GM12878 (cell line): ENCODE data around the gene ADAMTSL3. TPM values are rescaled to one million over a fixed set of nuclear protein-coding genes. Genes with fewer than 3 reads are reported as not detected.

Experiments
- ATAC-seq: fragments of 200-7000 bp; cut with Tn5 transposase; 3 replicates; pipeline ENCODE4 v1.9.1; 2020; ENCODE audit warnings: mild to moderate bottlenecking, moderate library complexity
- BruUV-seq: library from RNA; stranded (reverse); fragments of 400-500 nt; replicated peaks from 2 replicates; lab custom pipeline; 2021; lab: Mats Ljungman, UMichigan
- CTCF ChIA-PET: fragments of 300-600 bp; sonication (Branson Sonifier 250); formaldehyde crosslinking; extraction: SDS; loops from one replicate; lab custom pipeline; 2021; ENCODE audit warnings: inconsistent platforms; lab: Yijun Ruan, JAX
- POLR2A ChIA-PET: fragments of 350-600 bp; formaldehyde crosslinking; extraction: SDS; loops from one replicate; lab custom pipeline; 2021; ENCODE audit warnings: inconsistent platforms; lab: Charles Lee
- RAD21 ChIA-PET: fragments of 300-600 bp; sonication (Branson Sonifier 250); formaldehyde crosslinking; loops from one replicate; lab custom pipeline; 2023; ENCODE audit warnings: antibody characterized with exemption; ENCODE audit not compliant: unreplicated experiment; lab: Charles Lee
- SMC1A ChIA-PET: fragments of 300-600 bp; sonication (Branson Sonifier 250); formaldehyde crosslinking; loops from one replicate; lab custom pipeline; 2023; ENCODE audit not compliant: unreplicated experiment, uncharacterized antibody; lab: Charles Lee
- DNase-seq: peaks from one replicate; pipeline ENCODE4 v3.0.0-alpha.2; 2011; ENCODE audit warnings: low read depth, low spot score
- FAIRE-seq: peaks from 3 replicates; lab custom pipeline; 2011; peaks lifted over from hg19 to GRCh38; lab: Jason Lieb, UNC
- H2AFZ ChIP-seq: 2 replicates; pipeline ENCODE4 v1.6.0; 2011; ENCODE audit warnings: low read depth, low read length, control low read depth; ENCODE audit not compliant: control insufficient read depth
- H3K27ac ChIP-seq: 2 replicates; pipeline ENCODE4 v1.5.1; 2011; ENCODE audit warnings: control low read depth; ENCODE audit not compliant: control insufficient read depth, insufficient read depth
- H3K27me3 ChIP-seq, 2 experiments: replicated peaks in 1 of 2; 2 replicates each; pipeline versions ENCODE4 v1.6.0 to v1.6.1; 2011; ENCODE audit warnings: low read length in 1 of 2; ENCODE audit not compliant: control insufficient read depth in 2 of 2, insufficient read depth in 2 of 2
- H3K36me3 ChIP-seq, 2 experiments: 2 replicates each; pipeline ENCODE4 v1.5.1; 2011; ENCODE audit warnings: low read length in 1 of 2; ENCODE audit not compliant: control insufficient read depth in 2 of 2, insufficient read depth in 2 of 2
- H3K4me1 ChIP-seq: 2 replicates; pipeline ENCODE4 v1.6.1; 2011; ENCODE audit warnings: mild to moderate bottlenecking, low read length, moderate library complexity, mixed read lengths; ENCODE audit not compliant: control insufficient read depth, insufficient read depth
- H3K4me2 ChIP-seq: 2 replicates; pipeline ENCODE4 v1.6.0; 2011; ENCODE audit warnings: control low read depth; ENCODE audit not compliant: control insufficient read depth, insufficient read depth
- H3K4me3 ChIP-seq: fragments of 200-600 bp; sonication (generic); 2 replicates; pipeline ENCODE4 v1.5.1; 2016
- H3K79me2 ChIP-seq: 2 replicates; pipeline ENCODE4 v1.6.0; 2011; ENCODE audit warnings: low read length; ENCODE audit not compliant: control insufficient read depth, insufficient read depth
- H3K9ac ChIP-seq: 2 replicates; pipeline ENCODE4 v1.8.0; 2011; ENCODE audit warnings: low read length, control low read depth, mixed read lengths; ENCODE audit not compliant: control insufficient read depth, insufficient read depth
- H3K9me3 ChIP-seq: replicated peaks from 3 replicates; pipeline ENCODE4 v1.5.1; 2011; ENCODE audit warnings: mild to moderate bottlenecking, low read length; ENCODE audit not compliant: control insufficient read depth, insufficient read depth
- H4K20me1 ChIP-seq: 2 replicates; pipeline ENCODE4 v1.6.0; 2011; ENCODE audit not compliant: control insufficient read depth, insufficient read depth
- CBX3 ChIP-seq: fragments of 200-600 bp; sonication (generic); IDR thresholded peaks from 2 replicates; pipeline ENCODE4 v1.6.1; 2016; ENCODE audit warnings: low read depth, borderline replicate concordance
- CTCF ChIP-seq, 3 experiments: IDR thresholded peaks in 2 of 3; conservative IDR thresholded peaks in 1 of 3; 2 replicates each; pipeline ENCODE4 v1.5.1; 2011; ENCODE audit warnings: low read depth in 3 of 3, low read length in 3 of 3, mild to moderate bottlenecking in 3 of 3, control low read depth in 2 of 3, moderate library complexity in 2 of 3, inconsistent platforms in 1 of 3, mixed read lengths in 1 of 3; ENCODE audit not compliant: control insufficient read depth in 2 of 3, insufficient read depth in 1 of 3; ENCODE audit errors: extremely low read depth in 1 of 3
- EP300 ChIP-seq, 2 experiments: fragments of 150-350 bp in 1 of 2; IDR thresholded peaks; 2 replicates each; pipeline ENCODE4 v1.6.1; 2011 to 2012; ENCODE audit warnings: low read depth in 2 of 2, low read length in 2 of 2, borderline replicate concordance in 1 of 2, improper control_type of control experiment in 1 of 2, inconsistent platforms in 1 of 2; ENCODE audit not compliant: control insufficient read depth in 1 of 2
- EZH2 ChIP-seq: IDR thresholded peaks from 2 replicates; pipeline ENCODE4 v1.6.1; 2012; ENCODE audit warnings: low read depth, mild to moderate bottlenecking, control low read depth, inconsistent platforms, low read length, borderline replicate concordance; ENCODE audit not compliant: control insufficient read depth
- SMAD5 ChIP-seq: IDR thresholded peaks from 2 replicates; pipeline ENCODE4 v1.6.1; 2016; ENCODE audit warnings: antibody characterized with exemption, low read depth
- SMC3 ChIP-seq: IDR thresholded peaks from 2 replicates; pipeline ENCODE4 v1.6.1; 2011; ENCODE audit warnings: low read length, improper control_type of control experiment, borderline replicate concordance
- SUPT20H ChIP-seq: IDR thresholded peaks from 2 replicates; pipeline ENCODE4 v1.6.1; 2011; ENCODE audit warnings: low read depth, mild to moderate bottlenecking, low read length, moderate library complexity, borderline replicate concordance; ENCODE audit not compliant: control insufficient read depth
- ZZZ3 ChIP-seq: IDR thresholded peaks from 2 replicates; pipeline ENCODE4 v1.6.1; 2011; ENCODE audit warnings: low read depth; ENCODE audit not compliant: control insufficient read depth, insufficient read length
- WGBS: methylation state at CpG from one replicate; pipeline ENCODE4 v1.1.6; 2016; ENCODE audit warnings: low lambda C conversion rate; ENCODE audit not compliant: insufficient replicate concordance, insufficient coverage; ENCODE audit errors: missing lambda C conversion rate; 5-methylcytosine and 5-hydroxymethylcytosine counted together
- in situ Hi-C: fragments of 300-500 bp; cut with MboI; formaldehyde crosslinking; loops from 9 replicates; pipeline ENCODE4 v1.14.3; 2018; ENCODE audit warnings: mixed read lengths
- intact Hi-C: fragments of 100-400 bp; cut with micrococcal nuclease; formaldehyde crosslinking; loops from one replicate; pipeline ENCODE4 v1.14.2; 2022; ENCODE audit not compliant: unreplicated experiment
- polyA plus RNA-seq, 11 experiments: library from polyadenylated mRNA; depleted of rRNA in 4 of 11; unstranded in 6 of 11; stranded (reverse) in 5 of 11; fragments of >200 nt; fragmentation: Nextera tagmentation in 4 of 11; fragmentation: Illumina TruSeq in 1 of 11; extraction: Ambion mirVana in 4 of 11; extraction: Trizol in 1 of 11; gene quantifications; 1 replicate in 1 of 11; 2 replicates in 10 of 11; pipeline versions ENCODE4 v1.2.1 to v1.2.3, GENCODE V29; 2011 to 2016; ENCODE audit warnings: inconsistent platforms in 2 of 11, missing spikeins in 2 of 11, low read depth in 1 of 11
- total RNA-seq, 4 experiments: library from RNA; depleted of rRNA in 3 of 4; stranded (reverse); fragments of >200 nt in 3 of 4; fragmentation: Illumina TruSeq in 1 of 4; extraction: Trizol in 1 of 4; gene quantifications; 2 replicates each; pipeline versions ENCODE4 v1.2.1 to v1.2.3, GENCODE V29; 2013 to 2021

ADAMTSL3 gene
- total and polyA plus RNA-seq, 10 of the 15 experiments (the other 5 are each of a cell fraction or from before 2014, with no cell fraction given), result 0.01 to 0.28 (median 0.13) TPM

GRCh38 chr15:83813682-83814081 lies 159.8 kb downstream of the ADAMTSL3 start:
- DNase-seq, result no peak
- ChIA-PET RAD21 (no interaction called here), SMC1A (no interaction called here), CTCF (no interaction called here), POLR2A (no interaction called here)
- Histone ChIP-seq H3K36me3 (no peaks in the 10 kb centered on the region), H4K20me1 (no peaks in the 10 kb centered on the region), H3K79me2 (no peaks in the 10 kb centered on the region), H3K4me3 (no peak overlapping the region), H3K27ac (no peak overlapping the region), H3K4me2 (no peak overlapping the region), H3K9me3 (no peaks in the 10 kb centered on the region), H2AFZ (no peak overlapping the region), H3K4me1 (no peaks in the 10 kb centered on the region), H3K9ac (no peak overlapping the region), H3K27me3 (no peaks in the 10 kb centered on the region)
- in situ Hi-C loops (no loop called here), intact Hi-C loops (no loop called here)
- no peak for ATAC-seq
- no peak for TF ChIP-seq SMC3
- no peak for TF ChIP-seq EZH2
- no peak for TF ChIP-seq CBX3
- TF ChIP-seq CTCF (IDR thresholded peaks at IDR 0.05 in 2 of 3, conservative IDR thresholded peaks at IDR 0.05 in 1 of 3; ENCODE audit: control insufficient read depth in 2 of 3, extremely low read depth in 1 of 3, insufficient read depth in 1 of 3, low read depth in 3 of 3, low read length in 3 of 3), result no peak
- TF ChIP-seq SMAD5, result no peak
- TF ChIP-seq EP300 (IDR thresholded peaks at IDR 0.05; ENCODE audit: borderline replicate concordance in 1 of 2, control insufficient read depth in 1 of 2, low read depth in 2 of 2, low read length in 2 of 2), result no peak
- no peak for TF ChIP-seq ZZZ3
- TF ChIP-seq SUPT20H, result no peak
- 0% methylated on average over 1 of the region's 1 CpG for WGBS
- no TSS peak for BruUV-seq
- FAIRE-seq, result no peak
